Gastroesophageal sphincter (tissue), 3 donors: ENCODE data around the gene CASQ2.

ENCODE experiments used
- POLR2A ChIP-seq, 2 donors: fragments of 450-650 bp; IDR thresholded peaks; one replicate each; pipeline ENCODE4 v1.6.1; 2017; ENCODE audit warnings: antibody characterized with exemption in 2 of 2, mild to moderate bottlenecking in 2 of 2, moderate library complexity in 1 of 2
- TF ChIP-seq, protein P1 (sequence below), 4 experiments: fragments of 200-600 bp in 2 of 4; fragments of 450-650 bp in 2 of 4; sonication (generic) in 1 of 4; IDR thresholded peaks; one replicate each; pipeline ENCODE4 v1.5.1; 2017 to 2019; ENCODE audit warnings: antibody characterized with exemption in 4 of 4, mild to moderate bottlenecking in 2 of 4, moderate library complexity in 2 of 4

DNA sequence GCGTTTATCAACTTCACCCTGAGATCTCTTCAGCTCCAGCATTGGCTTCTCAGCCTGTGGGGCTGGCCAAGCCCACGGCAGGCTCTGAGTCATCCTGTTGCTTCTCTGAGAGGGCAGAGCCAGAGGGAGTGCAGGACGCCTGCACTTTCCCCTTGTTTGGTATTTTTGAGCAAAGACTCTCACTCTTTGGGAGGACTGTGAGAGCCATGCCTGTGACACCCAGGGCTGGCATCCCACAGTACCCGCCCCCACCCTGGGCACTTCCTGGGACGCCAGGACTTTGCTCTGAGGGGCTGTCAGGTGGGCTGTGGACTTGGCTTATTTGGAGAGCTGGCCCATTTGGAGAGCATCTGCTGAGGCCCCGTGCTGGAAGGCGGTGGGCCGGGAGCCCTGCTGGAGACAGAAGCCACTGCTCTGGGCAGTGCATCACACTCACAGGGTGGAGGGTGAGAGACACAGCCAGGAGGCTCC is 89.3 kb downstream of the CASQ2 start:
- TF ChIP-seq, protein P1, sequence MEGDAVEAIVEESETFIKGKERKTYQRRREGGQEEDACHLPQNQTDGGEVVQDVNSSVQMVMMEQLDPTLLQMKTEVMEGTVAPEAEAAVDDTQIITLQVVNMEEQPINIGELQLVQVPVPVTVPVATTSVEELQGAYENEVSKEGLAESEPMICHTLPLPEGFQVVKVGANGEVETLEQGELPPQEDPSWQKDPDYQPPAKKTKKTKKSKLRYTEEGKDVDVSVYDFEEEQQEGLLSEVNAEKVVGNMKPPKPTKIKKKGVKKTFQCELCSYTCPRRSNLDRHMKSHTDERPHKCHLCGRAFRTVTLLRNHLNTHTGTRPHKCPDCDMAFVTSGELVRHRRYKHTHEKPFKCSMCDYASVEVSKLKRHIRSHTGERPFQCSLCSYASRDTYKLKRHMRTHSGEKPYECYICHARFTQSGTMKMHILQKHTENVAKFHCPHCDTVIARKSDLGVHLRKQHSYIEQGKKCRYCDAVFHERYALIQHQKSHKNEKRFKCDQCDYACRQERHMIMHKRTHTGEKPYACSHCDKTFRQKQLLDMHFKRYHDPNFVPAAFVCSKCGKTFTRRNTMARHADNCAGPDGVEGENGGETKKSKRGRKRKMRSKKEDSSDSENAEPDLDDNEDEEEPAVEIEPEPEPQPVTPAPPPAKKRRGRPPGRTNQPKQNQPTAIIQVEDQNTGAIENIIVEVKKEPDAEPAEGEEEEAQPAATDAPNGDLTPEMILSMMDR (IDR thresholded peaks at IDR 0.05) = peak in 1 of 4 experiments; percentile 11
- TF ChIP-seq POLR2A (IDR thresholded peaks at IDR 0.05) = no peak
